NCI-H2171 (cell line): ENCODE measurements around the gene DAB2IP.

Experiments used
- DNase-seq: peaks from one replicate; lab custom pipeline; 2025; lab: John Stamatoyannopoulos, UW

The DAB2IP gene

GRCh38 chr9:121645003-121645402 is 6.4 kb upstream of the DAB2IP start:
- no peak for DNase-seq

GRCh38 chr9:121645853-121646807 is 5.3 kb upstream of the DAB2IP start:
- no peak for DNase-seq

- DNase-seq, result no peak
Measured at GRCh38 chr9:121646992-121647391, 4.4 kb upstream of the DAB2IP start.

GRCh38 chr9:121648172-121648571 is 3.3 kb upstream of the DAB2IP start:
- no peak for DNase-seq

- DNase-seq, result no peak
Measured at GRCh38 chr9:121648799-121649198, 2.6 kb upstream of the DAB2IP start.

- no peak for DNase-seq
Measured at GRCh38 chr9:121649476-121650216, 1.8 kb upstream of the DAB2IP start.

GRCh38 chr9:121650217-121651007 is 1.0 kb upstream of the DAB2IP start:
- peak; percentile 84 for DNase-seq

- DNase-seq, result no peak
Measured at GRCh38 chr9:121651008-121651294, 483 bp upstream of the DAB2IP start.

GRCh38 chr9:121652021-121652837 is 795 bp downstream of the DAB2IP start:
- peak; percentile 29 for DNase-seq

- DNase-seq, result no peak
Measured at GRCh38 chr9:121652838-121653231, 1.4 kb downstream of the DAB2IP start.

GRCh38 chr9:121654499-121655140 is 3.2 kb downstream of the DAB2IP start:
- DNase-seq, result no peak

GRCh38 chr9:121655231-121655755 is 3.9 kb downstream of the DAB2IP start:
- no peak for DNase-seq

- no peak for DNase-seq
Measured at GRCh38 chr9:121656941-121657470, 5.6 kb downstream of the DAB2IP start.

GRCh38 chr9:121658166-121658565 is 6.7 kb downstream of the DAB2IP start:
- no peak for DNase-seq

GRCh38 chr9:121658591-121658990 is 7.2 kb downstream of the DAB2IP start:
- no peak for DNase-seq

GRCh38 chr9:121660367-121660766 is 8.9 kb downstream of the DAB2IP start:
- no peak for DNase-seq

GRCh38 chr9:121660876-121661275 is 9.4 kb downstream of the DAB2IP start:
- DNase-seq, result no peak

- DNase-seq, result no peak
Measured at GRCh38 chr9:121661328-121661727, 9.9 kb downstream of the DAB2IP start.

GRCh38 chr9:121662359-121662758 is 10.9 kb downstream of the DAB2IP start:
- DNase-seq, result no peak

GRCh38 chr9:121662891-121663580 is 11.6 kb downstream of the DAB2IP start:
- DNase-seq, result no peak
